ENCODE measurements around the gene MAD1L1.

MAD1L1 gene

DNA sequence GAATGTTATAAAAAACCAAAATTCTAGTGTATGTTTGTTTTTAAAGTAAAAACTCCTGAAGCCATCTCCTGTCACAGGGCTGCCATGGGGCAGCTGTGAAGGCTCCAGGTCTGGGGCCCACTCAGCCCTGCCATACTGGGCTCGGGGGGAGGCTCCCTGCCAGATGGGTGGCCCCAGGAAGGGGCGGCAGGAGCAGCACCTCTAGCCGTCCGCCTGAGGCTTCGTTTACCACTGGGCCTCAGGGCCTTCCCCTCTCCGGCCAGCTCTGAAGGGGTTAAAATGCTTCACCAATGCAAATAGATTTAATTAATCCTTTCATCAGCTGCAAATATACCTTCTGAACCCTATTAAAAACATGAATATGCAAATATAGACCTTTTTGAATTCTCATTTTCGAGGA lies 423.7 kb downstream of the MAD1L1 start:
- DNase-seq, result no peak

DNA sequence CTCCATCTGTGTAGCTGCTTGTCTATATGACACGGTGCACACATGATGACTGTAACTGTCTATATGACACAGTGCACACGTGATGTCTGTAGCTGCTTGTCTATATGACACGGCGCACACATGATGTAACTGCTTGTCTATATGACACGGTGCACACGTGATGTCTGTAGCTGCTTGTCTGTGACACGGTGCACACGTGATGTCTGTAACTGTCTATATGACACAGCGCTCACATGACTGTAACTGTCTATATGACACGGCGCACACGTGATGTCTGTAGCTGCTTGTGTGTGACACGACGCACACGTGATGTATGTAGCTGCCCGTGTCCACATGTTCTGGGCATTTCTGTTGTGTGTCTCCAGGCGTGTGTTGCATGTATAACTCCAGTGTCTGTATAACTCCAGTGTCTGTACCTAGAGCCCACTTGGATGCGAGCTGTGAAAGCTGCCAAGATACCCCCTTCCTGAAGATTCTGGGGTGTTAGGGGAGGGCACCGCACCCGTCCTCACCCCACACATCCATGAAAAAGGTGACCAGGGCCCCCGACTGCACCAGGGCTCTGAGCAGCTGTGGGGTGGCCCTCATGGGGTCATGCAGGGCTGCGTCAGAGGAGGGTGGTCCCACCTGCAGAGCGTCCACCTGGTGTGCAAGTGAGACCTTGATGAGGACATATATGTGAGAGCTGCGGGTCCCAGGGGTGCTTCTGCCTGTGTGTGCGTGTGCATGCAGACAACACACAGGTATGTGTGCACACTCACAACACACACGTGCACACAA lies 424.7 kb downstream of the MAD1L1 start:
- no peak for DNase-seq

DNA sequence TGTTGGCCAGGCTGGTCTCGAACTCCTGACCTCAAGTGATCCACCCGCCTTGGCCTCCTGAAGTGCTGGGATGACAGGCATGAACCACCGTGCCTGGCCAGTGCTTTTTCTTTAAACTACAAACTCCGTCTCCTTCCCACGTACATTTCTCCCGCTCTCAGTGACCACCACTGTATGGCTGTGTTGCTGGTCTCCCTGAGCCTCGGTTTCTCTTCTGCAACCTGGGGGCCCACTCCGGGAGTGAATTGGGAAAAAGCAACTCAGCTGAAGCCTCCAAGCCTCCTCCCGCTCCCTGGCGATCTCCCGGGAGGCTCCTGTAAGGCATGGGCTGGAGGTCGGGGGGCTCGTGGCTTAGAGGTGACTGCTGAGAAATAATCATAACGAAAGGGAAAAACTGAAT lies 426.4 kb downstream of the MAD1L1 start:
- DNase-seq, result no peak

DNA sequence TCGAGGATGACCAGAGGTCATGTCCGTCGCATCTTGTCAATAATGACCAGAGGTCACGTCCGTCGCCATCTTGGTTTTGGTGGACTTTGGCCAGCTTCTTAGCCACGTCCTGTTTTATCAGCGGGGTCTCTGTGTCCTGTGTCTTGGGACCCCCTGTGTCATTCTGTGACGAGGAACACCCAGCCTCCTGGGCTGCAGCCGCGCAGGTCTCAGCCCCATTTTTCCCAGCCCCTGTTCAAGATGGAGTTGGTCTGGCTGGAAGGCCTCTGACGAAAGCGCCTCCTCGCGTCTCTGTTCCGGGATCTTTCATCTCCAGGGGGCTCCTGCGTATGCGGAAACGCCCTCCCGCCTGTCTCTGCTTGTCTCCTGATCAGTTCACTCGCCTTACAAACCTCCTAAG lies 428.4 kb downstream of the MAD1L1 start:
- no peak for DNase-seq

DNA sequence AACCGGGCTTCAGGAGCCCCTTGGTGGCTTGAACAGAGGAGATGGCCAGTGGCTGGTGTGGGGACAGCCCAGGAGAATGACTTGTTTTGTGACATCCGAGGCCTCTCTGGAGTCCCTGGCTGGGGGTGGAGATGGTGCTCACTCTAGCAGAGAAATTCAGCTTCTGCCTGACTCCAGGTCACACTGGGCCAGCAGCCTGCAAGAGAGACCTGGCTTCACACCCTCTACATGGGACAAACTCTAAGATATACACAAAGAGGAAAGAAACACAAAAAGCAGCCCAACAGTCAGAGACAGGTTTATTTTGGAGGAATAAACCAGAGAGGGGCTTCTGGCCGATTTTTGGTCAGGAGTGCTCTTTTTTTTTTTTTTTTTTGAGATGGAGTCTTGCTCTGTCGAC lies 429.8 kb downstream of the MAD1L1 start:
- DNase-seq, result no peak

DNA sequence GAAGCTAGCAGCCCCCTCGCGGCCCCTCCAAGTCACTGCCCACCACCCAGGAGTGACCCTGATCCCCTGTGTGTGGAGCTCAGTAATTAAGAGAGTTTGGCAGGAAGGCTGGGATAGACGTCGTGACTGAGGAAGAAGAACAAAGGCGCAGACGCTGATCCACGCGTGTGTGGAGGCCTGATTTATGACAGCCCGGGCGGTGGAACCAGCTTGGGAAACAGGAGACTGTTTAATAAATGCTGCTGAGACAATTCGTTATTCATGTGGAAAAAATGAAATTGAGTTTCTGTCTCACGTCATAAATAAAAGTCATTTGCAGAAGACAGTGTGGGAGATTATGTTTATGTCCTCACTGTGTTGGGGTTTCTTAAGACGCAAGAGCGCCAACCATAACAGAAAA lies 431.8 kb downstream of the MAD1L1 start:
- no peak for DNase-seq

DNA sequence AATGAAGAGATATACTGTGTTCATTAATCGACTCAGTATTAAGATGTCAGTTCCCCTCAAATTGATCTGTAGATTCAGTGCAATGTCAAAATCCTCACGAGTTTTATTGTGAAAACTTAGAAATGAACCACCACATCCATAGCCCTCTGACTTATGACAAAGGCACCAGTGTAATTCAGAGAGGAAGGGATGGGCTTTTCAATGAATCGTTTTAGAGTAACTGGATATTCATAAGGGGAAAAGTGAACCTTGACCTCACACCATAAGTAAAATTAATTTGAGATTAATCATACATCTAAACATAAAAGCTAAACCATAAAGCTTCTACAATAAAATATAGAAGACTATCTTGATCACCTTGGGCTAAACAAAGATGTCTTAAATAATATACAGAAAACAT lies 434.6 kb downstream of the MAD1L1 start:
- no peak for DNase-seq

DNA sequence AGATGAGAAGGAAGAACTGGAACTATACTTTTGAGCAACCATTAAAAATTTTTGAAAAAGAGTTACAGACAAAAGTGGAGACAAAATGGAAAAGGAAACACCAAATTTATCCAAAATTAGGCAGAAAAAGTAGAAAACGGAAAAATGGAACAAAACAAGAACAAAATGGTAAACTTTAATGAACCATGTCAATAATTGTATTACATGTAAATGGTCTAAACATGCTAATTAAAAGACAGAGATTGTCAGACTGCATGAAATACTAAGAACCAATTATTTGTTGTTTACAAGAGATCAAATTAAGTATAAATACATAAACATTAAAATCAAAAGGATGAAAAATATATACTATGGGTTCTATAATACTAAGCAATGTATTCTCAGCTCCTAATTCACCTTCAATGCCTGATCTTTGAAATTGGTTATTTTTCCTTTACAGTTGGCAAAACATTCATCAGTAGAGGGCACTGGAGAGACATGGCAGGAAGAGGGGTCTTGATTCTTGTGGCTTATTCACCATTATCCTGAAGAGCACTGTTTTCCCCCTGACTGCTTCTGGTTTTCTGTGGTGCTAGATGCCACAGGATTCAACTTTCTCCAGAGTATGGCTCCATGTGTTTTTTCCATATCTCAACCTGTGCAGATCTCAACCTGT lies 437.7 kb downstream of the MAD1L1 start:
- peak in 1 of 5 experiments; percentile 15 for DNase-seq

DNA sequence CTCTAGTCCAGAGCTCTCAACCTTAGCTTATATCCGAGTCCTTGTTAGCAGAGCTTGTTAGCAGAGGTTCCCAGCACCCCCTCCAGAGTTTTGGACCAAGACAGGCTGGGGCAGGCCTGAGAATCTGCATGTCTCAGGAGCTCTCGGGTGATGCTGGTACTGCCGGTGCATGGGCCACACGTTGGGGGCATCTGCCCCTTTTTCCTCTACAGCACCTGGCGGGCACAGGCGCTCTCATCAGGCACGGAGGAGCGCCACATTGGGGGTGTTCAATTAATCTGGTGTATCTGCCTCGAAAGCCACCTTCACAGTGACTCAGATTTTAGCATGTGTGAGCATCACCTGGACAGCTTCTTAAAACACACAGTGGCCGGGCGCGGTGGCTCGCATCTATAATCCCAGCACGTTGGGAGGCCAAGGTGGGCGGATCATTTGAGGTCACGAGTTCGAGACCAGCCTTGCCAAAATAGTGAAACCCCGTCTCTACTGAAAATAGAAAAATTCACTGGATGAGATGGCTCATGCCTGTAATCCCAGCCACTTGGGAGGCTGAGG lies 445.0 kb downstream of the MAD1L1 start:
- no peak for DNase-seq

DNA sequence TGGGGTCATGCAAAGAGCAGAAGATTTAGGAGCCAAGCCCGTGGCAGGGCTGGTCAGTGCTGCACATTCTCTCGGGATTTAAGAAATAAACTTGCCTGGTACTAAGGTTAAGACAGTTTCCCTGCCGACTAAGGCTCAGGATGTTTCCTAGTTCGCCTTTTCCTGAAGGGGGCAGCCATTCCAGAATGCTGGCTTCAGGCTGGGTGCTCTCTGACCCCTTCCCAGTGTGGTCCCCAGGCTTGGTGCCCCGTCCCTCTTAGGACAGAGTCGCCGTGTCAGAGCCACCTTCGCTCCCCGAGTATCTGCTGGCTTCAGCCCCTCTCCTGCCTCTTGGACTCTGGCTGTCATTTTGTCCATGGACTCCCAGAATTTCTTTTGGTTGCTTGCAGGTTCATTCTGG lies 445.5 kb downstream of the MAD1L1 start:
- DNase-seq, result no peak

DNA sequence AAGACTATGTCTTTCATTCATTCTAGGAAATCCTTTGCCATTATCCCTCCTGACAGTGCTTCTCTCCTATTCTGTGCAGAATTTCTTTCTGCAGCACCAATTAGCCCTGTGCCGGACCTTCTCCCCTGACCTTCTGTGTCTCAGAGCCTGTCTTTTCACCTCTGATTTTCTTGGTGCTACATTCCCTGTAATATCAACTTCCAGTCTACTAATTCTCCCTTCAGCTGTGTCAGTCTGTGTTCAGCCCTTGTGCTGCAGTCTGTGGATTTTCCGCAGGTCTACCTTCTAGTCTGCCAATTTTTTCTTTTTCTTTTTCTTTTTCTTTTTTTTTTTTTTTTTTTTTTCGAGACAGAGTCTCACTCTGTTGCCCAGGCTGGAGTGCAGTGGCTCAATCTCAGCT lies 446.9 kb downstream of the MAD1L1 start:
- no peak for DNase-seq

DNA sequence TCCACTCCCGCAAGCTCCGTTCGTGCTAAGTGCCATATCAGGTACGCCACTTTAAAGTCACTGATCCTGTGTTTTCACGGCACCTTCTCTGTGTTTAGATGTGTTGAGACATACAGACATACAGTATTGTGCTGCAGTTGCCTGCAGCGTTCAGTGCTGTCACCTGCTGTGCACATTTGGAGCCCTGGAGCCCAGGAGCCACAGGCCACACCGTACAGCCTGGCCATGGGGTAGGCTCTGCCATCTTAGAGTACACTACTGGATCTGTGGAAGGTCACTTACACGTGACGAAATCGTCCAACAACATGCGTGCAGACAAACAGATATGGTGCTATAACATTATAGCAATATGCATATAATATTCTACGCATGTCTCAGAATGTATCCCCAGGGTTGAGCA lies 451.4 kb downstream of the MAD1L1 start:
- DNase-seq, result no peak

DNA sequence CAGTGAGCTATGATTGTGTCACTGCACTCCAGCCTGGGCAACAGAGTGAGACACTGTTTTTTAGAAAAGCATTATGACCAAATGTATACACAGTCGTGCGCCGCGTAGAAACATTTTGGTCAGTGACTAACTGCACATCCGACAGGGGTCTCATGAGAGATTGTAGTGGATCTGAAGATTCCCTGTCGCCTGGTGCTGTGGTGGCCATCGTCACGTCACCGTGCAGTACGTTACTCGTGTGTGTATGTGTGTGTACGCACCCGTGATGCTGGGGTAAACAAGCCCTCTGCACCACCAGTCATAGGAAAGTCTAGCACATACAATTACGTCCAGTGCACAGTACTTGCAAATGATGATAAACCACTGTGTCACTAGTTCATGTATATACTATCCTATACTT lies 453.3 kb downstream of the MAD1L1 start:
- no peak for DNase-seq

DNA sequence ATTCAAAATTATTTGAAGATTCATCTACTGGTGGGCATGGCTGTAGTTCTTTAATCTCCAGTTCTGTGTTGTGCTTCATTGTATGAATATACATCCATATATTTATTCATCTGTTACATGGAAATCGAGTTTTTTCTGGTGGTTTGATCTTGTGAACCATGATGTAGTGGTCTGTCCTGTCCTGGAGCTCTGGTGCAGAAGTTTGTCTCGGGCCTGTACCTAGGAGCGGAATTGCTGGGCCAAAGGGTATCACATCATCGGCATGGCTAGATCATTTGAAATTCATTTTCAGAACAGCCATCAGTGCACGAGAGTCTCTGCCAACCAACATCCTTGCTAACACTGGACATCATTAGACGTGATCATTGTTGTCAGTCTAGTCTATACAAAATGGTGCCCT lies 455.6 kb downstream of the MAD1L1 start:
- no peak for DNase-seq

DNA sequence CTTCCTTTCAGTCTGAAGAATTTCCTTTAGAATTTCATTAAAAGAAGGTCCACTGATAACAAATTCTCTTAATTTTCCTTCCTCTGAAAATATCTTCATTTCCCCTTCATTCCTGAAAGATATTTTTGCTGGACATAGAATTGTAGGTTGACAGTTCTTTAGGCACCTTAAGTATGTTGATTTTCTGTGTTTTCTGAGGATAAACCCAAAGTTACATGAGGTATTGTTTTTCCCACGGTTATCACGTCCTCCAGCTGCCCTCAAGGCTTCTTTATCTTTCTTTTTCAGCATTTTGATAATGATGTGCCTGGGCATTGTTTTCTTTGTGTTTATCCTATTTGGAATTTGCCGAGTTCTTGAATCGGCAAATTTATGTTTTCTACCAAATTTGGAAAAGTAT lies 457.4 kb downstream of the MAD1L1 start:
- DNase-seq, result no peak

DNA sequence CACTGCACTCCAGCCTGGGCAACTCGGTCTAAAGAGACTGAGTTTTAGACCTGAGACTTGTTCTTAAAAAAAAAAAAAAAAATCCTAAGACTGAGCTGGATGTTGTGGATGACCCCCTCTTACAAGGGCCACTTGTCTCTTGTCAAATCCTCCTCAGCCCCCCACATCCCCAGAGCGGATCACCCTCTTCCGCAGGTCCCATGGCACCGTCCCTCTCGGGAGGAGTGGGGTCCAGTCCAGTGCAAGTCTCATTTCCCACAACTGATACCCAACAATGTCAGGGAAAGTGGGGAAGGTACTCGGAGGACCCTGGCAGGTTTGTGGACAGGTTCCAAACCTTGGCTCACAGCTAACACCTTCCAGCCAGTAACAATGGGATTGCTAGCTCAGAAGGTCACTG lies 462.4 kb downstream of the MAD1L1 start:
- no peak for DNase-seq

DNA sequence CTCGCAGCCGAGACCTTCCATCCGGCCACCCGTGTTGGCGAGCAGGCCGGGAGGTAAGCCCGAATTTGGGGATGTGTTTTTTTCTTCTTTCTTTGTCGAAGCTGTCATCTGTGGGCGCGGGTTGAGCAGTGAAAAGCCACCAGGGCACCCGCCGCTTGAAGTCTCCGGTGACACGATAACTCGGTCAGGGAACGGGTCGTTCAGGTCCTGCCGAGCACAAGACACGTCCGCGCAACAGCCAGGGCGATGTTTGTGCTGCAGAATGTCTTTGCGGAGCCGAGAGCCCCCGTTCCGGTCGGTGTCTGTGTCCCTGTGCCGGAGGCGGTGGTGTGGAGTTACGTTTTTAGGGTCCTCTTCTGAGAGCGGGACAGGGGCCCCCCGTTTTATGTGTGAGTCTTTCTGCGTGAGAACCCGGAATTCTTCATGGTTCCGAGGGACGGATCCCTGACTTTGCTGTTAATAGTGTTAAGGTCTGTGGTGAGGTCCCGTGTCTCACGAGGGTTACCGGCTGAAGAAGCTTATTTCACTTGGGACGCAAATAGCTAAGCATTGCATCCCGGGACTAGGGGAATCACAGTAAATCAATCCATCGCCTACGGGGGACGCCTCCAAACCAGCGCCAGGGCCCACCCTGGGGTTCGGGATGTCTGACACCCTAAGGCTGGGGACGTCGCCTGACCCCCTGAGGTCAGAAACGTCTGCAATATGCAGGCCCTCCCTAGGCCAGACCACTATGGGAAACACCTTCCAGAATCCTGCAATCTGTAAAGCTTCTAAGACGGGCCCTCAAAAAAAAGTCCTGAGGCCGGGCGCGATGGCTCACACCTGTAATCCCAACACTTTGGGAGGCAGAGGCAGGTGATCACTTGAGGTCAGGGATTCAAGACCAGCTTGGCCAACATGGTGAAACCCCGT lies 463.2 kb downstream of the MAD1L1 start:
- DNase-seq, result no peak

DNA sequence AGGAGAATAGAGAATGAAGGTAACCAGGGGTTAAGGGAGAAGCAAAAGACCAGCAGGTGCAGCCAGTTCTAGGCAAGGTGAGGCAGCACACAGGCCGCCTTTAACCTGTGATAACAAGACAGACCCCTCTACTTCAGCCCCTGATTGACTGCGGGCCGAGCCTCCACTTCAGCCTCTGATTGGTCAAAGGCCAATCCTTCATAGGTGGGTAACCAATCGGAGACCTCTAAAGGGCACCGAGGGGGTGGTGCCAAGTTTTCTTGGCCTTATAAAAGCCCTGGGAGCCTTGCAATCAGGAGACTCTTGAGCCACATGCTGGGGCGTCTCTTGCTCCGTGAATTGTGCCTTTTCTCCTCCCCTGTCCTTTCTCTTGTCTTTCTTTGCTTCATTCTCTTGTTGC lies 463.9 kb downstream of the MAD1L1 start:
- DNase-seq, result no peak

DNA sequence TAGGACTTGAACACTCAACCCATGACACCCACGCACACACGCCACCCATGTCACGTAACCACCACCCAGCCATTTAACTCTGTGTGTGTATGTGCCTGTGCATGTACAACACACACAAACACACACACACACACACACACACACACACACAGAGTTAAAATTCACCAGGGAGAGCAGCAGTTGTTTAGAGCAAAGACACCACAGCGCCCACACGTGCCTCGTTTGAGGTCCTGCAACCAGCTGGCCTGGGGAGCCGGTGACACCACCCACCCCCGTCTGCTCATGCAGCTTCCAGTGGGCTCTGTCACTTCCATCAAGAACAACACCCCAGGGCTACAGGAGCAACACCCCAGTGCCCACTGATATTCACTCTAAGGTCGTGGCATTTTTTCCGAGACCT lies 465.2 kb downstream of the MAD1L1 start:
- DNase-seq, result no peak

Measured in T-helper 2 cell (primary cell).